GM12864 (cell line): ENCODE data around the gene ZDHHC4.
"Not testable (repeated sequence)": the region's sequence is repeated elsewhere in the genome, so short reads cannot be mapped to it uniquely, and the experiment has no call there.

Experiments
- DNase-seq: peaks from one replicate; pipeline ENCODE4 v3.0.0-alpha.2; 2011; ENCODE audit warnings: low read depth
- H3K4me3 ChIP-seq: 2 replicates; pipeline ENCODE4 v1.5.1; 2011; ENCODE audit warnings: mild to moderate bottlenecking, low read depth, low read length, control low read depth
- TF ChIP-seq, protein P1 (sequence below): IDR thresholded peaks from 2 replicates; pipeline ENCODE4 v1.5.1; 2011; ENCODE audit warnings: low read depth, mild to moderate bottlenecking, moderate library complexity, low read length, control low read depth, inconsistent platforms; ENCODE audit errors: missing control alignments

ZDHHC4 gene

DNA sequence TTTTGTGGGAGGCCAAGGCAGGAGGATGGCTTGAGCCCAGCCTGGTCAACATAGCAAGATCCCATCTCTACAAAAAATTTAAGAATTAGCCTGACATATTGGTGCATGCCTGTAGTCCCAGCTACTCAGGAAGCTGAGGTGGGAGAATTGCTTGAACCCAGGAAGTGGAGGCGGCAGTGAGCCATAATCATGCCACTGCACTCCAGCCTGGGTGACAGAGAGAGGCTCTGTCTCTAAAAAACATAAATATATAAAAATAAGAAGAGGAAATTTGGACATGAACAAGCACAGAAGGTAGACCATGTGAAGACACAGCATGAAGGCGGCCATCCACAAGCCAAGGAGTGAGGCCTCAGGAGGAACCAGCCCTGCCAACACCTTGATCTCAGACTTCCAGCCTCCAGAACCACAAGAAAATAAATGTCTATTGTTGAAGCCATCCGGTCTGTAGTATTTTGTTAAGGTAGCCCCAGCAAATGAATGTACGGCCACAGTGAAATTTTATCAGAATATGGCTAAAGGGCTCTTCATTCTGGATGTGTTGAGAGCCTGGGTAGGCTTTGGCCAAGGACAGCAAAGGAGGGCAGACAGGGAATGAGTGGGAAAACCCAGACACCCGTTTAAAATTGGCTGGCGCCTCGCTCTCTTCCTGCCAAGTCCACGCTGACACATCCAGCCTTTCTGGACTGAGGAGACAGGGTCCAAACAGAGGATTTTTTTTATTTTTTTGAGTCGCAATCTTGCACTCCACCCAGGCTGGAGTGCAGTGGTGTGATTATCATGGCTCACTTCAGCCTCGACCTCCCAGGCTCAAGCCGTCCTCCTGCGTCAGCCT, 13.1 kb upstream of the ZDHHC4 start:
- TF ChIP-seq, protein P1, sequence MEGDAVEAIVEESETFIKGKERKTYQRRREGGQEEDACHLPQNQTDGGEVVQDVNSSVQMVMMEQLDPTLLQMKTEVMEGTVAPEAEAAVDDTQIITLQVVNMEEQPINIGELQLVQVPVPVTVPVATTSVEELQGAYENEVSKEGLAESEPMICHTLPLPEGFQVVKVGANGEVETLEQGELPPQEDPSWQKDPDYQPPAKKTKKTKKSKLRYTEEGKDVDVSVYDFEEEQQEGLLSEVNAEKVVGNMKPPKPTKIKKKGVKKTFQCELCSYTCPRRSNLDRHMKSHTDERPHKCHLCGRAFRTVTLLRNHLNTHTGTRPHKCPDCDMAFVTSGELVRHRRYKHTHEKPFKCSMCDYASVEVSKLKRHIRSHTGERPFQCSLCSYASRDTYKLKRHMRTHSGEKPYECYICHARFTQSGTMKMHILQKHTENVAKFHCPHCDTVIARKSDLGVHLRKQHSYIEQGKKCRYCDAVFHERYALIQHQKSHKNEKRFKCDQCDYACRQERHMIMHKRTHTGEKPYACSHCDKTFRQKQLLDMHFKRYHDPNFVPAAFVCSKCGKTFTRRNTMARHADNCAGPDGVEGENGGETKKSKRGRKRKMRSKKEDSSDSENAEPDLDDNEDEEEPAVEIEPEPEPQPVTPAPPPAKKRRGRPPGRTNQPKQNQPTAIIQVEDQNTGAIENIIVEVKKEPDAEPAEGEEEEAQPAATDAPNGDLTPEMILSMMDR, result no peak
- no peak overlapping the region for H3K4me3 ChIP-seq
- no peak for DNase-seq

DNA sequence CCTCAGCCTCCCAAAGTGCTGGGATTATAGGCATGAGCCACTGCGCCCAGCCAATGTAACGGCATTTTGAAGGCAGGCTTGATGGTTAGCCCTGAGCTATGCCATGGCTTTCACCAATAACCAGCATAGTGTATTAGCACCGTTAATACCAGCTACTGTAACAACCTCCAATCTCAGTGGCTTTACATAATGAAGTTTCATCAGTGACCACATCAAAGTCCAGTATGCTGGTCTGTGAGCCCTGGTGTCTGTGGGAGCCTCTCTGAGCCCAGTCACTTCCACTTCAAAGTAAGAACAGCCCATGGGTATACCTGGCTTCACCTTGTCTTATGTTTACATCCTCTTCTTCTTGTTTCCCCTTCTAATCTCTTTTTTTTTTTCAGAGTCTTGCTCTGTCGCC, 11.6 kb upstream of the ZDHHC4 start:
- DNase-seq, result no peak
- no peak overlapping the region for H3K4me3 ChIP-seq
- TF ChIP-seq, protein P1, result no peak

DNA sequence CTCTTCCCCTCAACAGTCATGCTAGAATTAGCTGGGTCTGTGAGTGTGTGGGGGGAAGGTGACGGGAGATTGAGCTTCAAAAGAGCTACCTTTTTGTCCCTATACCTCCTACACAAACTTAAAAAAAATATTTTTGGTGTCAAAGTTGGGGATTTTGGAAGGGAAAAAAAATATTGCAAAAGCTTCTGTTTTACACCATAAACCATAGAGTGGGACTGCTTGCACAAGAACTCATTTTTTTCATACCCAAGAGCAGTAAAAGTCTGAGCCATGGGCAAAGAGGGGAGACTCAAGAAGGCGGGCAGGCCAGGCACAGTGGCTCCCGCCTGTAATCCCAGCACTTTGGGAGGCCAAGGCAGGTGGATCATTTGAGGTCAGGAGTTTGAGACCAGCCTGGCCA, 9.4 kb upstream of the ZDHHC4 start:
- H3K4me3 ChIP-seq, result no peak overlapping the region
- no peak for DNase-seq
- TF ChIP-seq, protein P1, result no peak

DNA sequence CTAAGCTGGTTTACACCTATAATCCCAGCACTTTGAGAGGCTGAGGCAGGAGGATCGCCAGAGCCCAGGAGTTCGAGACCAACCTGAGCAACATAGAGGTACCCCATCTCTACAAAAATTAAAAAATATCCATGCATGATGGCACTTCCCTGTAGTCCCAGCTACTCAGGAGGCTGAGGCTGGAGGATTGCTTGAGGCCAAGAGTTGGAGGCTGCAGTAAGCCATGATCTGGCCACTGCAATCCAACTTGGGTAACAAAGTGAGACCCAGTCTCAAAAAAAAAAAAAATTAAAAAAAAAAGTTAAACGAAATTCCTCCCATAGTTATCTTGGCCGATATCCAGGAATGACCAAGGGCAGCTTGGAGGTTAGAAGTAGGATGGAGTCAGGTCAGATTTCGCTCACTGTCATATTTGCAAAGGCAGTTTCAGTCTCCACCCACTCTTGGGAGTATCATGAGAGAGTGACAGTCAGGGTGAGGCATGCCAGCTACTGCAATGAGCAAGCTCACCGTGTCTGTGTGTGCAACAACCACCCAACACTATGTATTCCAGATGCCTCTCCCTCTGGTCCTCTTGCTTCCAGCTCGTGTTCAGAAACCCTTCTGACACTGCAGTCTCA, 6.0 kb upstream of the ZDHHC4 start:
- H3K4me3 ChIP-seq, result no peak overlapping the region
- peak; percentile 21 for DNase-seq
- TF ChIP-seq, protein P1, result no peak

DNA sequence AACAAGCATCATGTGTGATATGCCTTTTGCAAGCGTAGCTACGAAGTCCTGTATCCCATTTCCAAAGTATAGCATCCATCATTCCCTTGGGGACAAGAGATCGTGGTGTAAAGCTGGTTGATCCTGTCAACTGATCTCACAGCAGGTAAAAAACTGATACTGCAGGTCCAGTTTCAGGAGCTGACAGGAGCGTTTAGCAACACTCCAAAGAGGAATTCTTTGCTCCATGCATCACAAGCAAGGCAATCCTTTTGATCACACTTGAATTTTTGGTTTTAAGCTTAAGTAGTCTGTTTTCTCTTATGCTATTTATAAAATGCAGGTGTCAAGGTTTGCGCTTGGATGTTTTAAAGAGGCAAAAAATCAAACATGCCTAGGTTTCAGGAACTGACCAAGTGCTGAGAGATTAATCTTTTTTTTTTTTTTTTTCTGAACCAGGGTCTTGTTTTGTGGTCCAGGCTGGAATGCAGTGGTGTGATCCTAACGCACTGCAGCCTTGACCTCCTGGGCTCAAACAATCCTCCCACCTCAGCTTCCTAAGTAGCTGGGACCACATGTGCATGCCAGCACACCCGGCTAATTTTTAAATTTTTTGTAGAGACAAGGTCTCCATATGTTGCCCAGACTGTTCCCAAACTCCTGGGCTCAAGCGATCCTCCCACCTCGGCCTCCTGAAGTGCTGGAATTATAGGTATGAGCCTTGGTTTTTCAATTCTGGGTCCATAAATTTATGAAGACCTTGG, 1.8 kb upstream of the ZDHHC4 start:
- DNase-seq, result no peak
- H3K4me3 ChIP-seq, result no peak overlapping the region
- TF ChIP-seq, protein P1, result no peak

DNA sequence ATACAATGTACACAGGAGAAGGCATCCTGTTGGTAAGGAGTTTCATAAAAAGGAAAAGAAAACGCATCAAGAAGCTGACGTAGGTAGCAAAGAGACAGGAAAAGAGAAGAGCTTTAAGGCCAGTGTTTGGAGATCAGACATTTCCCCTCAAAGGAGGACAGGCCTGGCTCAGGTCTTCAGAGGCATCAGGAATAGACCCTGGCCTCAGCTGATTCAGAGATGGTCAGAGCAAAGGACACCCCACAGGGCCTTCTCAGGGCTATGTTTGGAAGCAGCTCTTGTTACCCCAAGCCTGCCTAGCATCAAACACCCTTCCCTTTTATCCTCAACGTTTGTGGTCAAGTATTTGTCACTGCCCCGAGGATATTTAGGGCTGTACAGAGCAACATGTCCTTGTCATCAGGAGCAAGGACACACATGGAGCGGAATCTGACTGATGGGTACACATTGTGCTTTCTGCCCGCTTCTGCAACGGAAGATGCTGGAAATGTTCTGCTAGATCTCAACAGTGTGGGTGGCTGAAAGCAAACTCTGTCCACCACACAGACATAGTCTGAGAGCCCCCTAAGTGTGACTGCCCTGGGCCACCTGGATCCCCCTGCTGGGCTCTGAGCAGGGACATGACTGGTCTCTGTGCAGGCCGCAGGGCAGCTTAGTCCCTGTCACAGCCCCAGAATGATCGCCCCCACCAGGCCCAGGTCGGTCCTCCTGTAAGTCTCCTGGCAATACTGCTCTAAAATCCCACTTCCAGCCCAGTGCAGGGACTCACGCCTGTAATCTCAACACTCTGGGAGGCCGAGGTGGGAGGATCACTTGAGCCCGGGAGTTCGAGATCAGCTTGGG, 1.0 kb upstream of the ZDHHC4 start:
- H3K4me3 ChIP-seq, result peak overlapping the region; percentile 22; the same call in 1 of the 2 replicates
- TF ChIP-seq, protein P1, result peak; percentile 10

DNA sequence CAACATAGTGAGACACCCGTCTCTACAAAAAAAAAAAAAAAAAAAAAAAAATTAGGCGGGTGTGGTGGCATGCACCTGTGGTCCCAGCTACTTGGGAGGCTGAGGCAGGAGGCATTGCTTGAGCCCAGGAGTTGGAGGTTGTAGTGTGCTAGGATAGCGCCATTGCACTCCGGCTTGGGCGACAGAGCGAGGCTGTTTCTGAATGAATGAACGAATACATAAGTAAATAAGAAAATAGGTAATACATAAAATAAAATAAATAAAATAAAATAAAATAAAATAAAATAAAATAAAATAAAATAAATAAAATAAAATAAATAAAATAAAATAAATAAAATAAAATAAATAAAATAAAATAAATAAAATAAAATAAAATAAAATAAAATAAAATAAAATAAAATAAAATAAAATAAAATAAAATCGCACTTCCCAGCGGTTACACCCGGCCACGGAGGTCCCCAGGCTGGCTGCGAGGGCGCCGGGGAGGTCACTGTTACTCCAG, 336 bp upstream of the ZDHHC4 start:
- H3K4me3 ChIP-seq, result peak overlapping the region; percentile 83
- DNase-seq, result not testable (repeated sequence)

More for the DNA sequence above, 1.0 kb upstream of the ZDHHC4 start:
- no peak for DNase-seq
